GM18505 (cell line): Measurements from ENCODE around the gene NOG.

Experiments
- ATAC-seq: cut with Tn5 transposase; IDR thresholded peaks from one replicate; pipeline ENCODE4 v1.9.1; 2021; ENCODE audit not compliant: unreplicated experiment
- POLR2A ChIP-seq: IDR thresholded peaks from 4 replicates; pipeline ENCODE4 v1.6.1; 2011; ENCODE audit warnings: borderline replicate concordance; ENCODE audit not compliant: insufficient read depth, insufficient read length; ENCODE audit errors: extremely low read depth

NOG gene

GRCh38 chr17:56601591-56601990 lies 8.1 kb downstream of the NOG start:
- no peak for ATAC-seq

GRCh38 chr17:56602292-56603130 lies 9.0 kb downstream of the NOG start:
- no peak for TF ChIP-seq POLR2A

More at GRCh38 chr17:56601591-56601990, 8.1 kb downstream of the NOG start:
- no peak for TF ChIP-seq POLR2A

GRCh38 chr17:56603486-56604238 lies 10.2 kb downstream of the NOG start:
- no peak for ATAC-seq
- TF ChIP-seq POLR2A: no peak

More at GRCh38 chr17:56602292-56603130, 9.0 kb downstream of the NOG start:
- ATAC-seq: no peak

- ATAC-seq: no peak
- no peak for TF ChIP-seq POLR2A
Measured at GRCh38 chr17:56604691-56605290, 11.3 kb downstream of the NOG start.

GRCh38 chr17:56608944-56609343 lies 15.4 kb downstream of the NOG start:
- no peak for ATAC-seq
- TF ChIP-seq POLR2A: no peak

- TF ChIP-seq POLR2A: no peak
- ATAC-seq: no peak
Measured at GRCh38 chr17:56610321-56610720, 16.8 kb downstream of the NOG start.

- no peak for TF ChIP-seq POLR2A
- no peak for ATAC-seq
Measured at GRCh38 chr17:56613131-56613530, 19.6 kb downstream of the NOG start.

- no peak for TF ChIP-seq POLR2A
- ATAC-seq: no peak
Measured at GRCh38 chr17:56614522-56614921, 21.0 kb downstream of the NOG start.

GRCh38 chr17:56616239-56616638 lies 22.7 kb downstream of the NOG start:
- no peak for TF ChIP-seq POLR2A
- ATAC-seq: no peak

GRCh38 chr17:56623383-56623782 lies 29.9 kb downstream of the NOG start:
- TF ChIP-seq POLR2A: no peak
- no peak for ATAC-seq

GRCh38 chr17:56624309-56624708 lies 30.8 kb downstream of the NOG start:
- no peak for TF ChIP-seq POLR2A
- no peak for ATAC-seq

GRCh38 chr17:56624912-56625311 lies 31.4 kb downstream of the NOG start:
- ATAC-seq: no peak

GRCh38 chr17:56629531-56630075 lies 36.1 kb downstream of the NOG start:
- ATAC-seq: no peak
- no peak for TF ChIP-seq POLR2A

More at GRCh38 chr17:56624912-56625311, 31.4 kb downstream of the NOG start:
- TF ChIP-seq POLR2A: no peak
